HEK293T (cell line): ENCODE measurements around the gene CHMP1A.

Experiments used
- CTCF ChIA-PET: fragments of 350-600 bp; formaldehyde crosslinking; extraction: SDS; loops from one replicate; lab custom pipeline; 2021; ENCODE audit warnings: antibody characterized with exemption, inconsistent platforms; lab: Yijun Ruan, JAX
- POLR2A ChIA-PET: fragments of 350-600 bp; formaldehyde crosslinking; extraction: SDS; loops from one replicate; lab custom pipeline; 2020; ENCODE audit warnings: antibody characterized with exemption, inconsistent platforms; lab: Yijun Ruan, JAX
- DNase-seq: peaks from one replicate; pipeline ENCODE4 v3.0.0; 2012; ENCODE audit warnings: mixed read lengths; ENCODE audit errors: extremely low spot score
- ARNT ChIP-seq: fragments of 450-650 bp; IDR thresholded peaks from 2 replicates; pipeline ENCODE4 v1.6.1; 2017; ENCODE audit warnings: mild to moderate bottlenecking
- BHLHE40 ChIP-seq: fragments of 450-650 bp; IDR thresholded peaks from 2 replicates; pipeline ENCODE4 v1.6.1; 2016; ENCODE audit warnings: mild to moderate bottlenecking, moderate library complexity, borderline replicate concordance
- CTBP1 ChIP-seq: fragments of 450-650 bp; IDR thresholded peaks from 2 replicates; pipeline ENCODE4 v1.6.1; 2016; ENCODE audit warnings: borderline replicate concordance
- ELF4 ChIP-seq: fragments of 450-650 bp; IDR thresholded peaks from 2 replicates; pipeline ENCODE4 v1.6.1; 2017; ENCODE audit warnings: antibody characterized with exemption
- FOXA1 ChIP-seq: fragments of 450-650 bp; IDR thresholded peaks from 2 replicates; pipeline ENCODE4 v1.6.1; 2016; ENCODE audit warnings: mild to moderate bottlenecking
- FOXK2 ChIP-seq: fragments of 450-650 bp; IDR thresholded peaks from 2 replicates; pipeline ENCODE4 v1.6.1; 2016; ENCODE audit warnings: mild to moderate bottlenecking
- FOXM1 ChIP-seq: fragments of 450-650 bp; IDR thresholded peaks from 2 replicates; pipeline ENCODE4 v1.6.1; 2017; ENCODE audit warnings: mild to moderate bottlenecking, borderline replicate concordance
- HDGF ChIP-seq: fragments of 450-650 bp; IDR thresholded peaks from 2 replicates; pipeline ENCODE4 v1.6.1; 2017; ENCODE audit warnings: antibody characterized with exemption, borderline replicate concordance
- L3MBTL2 ChIP-seq: fragments of 450-650 bp; conservative IDR thresholded peaks from 2 replicates; pipeline ENCODE4 v1.6.1; 2016; ENCODE audit warnings: mild to moderate bottlenecking
- LEF1 ChIP-seq: fragments of 450-650 bp; IDR thresholded peaks from 2 replicates; pipeline ENCODE4 v1.6.1; 2017; ENCODE audit warnings: mild to moderate bottlenecking, borderline replicate concordance
- NFRKB ChIP-seq: fragments of 450-650 bp; IDR thresholded peaks from 2 replicates; pipeline ENCODE4 v1.6.1; 2016; ENCODE audit warnings: mild to moderate bottlenecking, moderate library complexity
- PKNOX1 ChIP-seq: fragments of 450-650 bp; IDR thresholded peaks from 2 replicates; pipeline ENCODE4 v1.6.1; 2016
- SP1 ChIP-seq: fragments of 450-650 bp; IDR thresholded peaks from 2 replicates; pipeline ENCODE4 v1.6.1; 2017
- SUZ12 ChIP-seq: fragments of 450-650 bp; IDR thresholded peaks from 2 replicates; pipeline ENCODE4 v1.6.1; 2016; ENCODE audit warnings: mild to moderate bottlenecking
- TARDBP ChIP-seq: fragments of 450-650 bp; IDR thresholded peaks from 2 replicates; pipeline ENCODE4 v1.6.1; 2016
- ZNF384 ChIP-seq: fragments of 450-650 bp; IDR thresholded peaks from 2 replicates; pipeline ENCODE4 v1.6.1; 2016

Gene CHMP1A

GRCh38 chr16:89646906-89647305 lies 10.6 kb downstream of the CHMP1A start:
- no peak for DNase-seq
- ChIA-PET CTCF (no interaction called here), POLR2A (no interaction called here)
- no peak for TF ChIP-seq FOXA1

- POLR2A ChIA-PET, result interaction anchor here (0.9 kb wide), 1 partner anchor 11 kb away, joined by 3 read pairs; the partner anchor contains the start of genes CHMP1A and SPATA33
- CTCF ChIA-PET, result no interaction called here
- TF ChIP-seq TARDBP, result no peak
- no peak for TF ChIP-seq SUZ12
- no peak for TF ChIP-seq FOXA1
- TF ChIP-seq FOXK2, result no peak
- TF ChIP-seq HDGF, result no peak
- TF ChIP-seq ARNT, result no peak
- TF ChIP-seq LEF1, result no peak
- TF ChIP-seq ZNF384, result no peak
- no peak for TF ChIP-seq ELF4
- no peak for TF ChIP-seq FOXM1
- DNase-seq, result no peak
These were observed 11.2 kb downstream of the CHMP1A start for GRCh38 chr16:89646270-89646669.

- CTCF ChIA-PET, result no interaction called here
- no peak for DNase-seq
- POLR2A ChIA-PET, result no interaction called here
- no peak for TF ChIP-seq FOXK2
- no peak for TF ChIP-seq ELF4
- no peak for TF ChIP-seq ZNF384
- TF ChIP-seq L3MBTL2, result no peak
- TF ChIP-seq FOXM1, result no peak
- no peak for TF ChIP-seq BHLHE40
These were observed 12.4 kb downstream of the CHMP1A start for GRCh38 chr16:89645122-89645521.

DNA sequence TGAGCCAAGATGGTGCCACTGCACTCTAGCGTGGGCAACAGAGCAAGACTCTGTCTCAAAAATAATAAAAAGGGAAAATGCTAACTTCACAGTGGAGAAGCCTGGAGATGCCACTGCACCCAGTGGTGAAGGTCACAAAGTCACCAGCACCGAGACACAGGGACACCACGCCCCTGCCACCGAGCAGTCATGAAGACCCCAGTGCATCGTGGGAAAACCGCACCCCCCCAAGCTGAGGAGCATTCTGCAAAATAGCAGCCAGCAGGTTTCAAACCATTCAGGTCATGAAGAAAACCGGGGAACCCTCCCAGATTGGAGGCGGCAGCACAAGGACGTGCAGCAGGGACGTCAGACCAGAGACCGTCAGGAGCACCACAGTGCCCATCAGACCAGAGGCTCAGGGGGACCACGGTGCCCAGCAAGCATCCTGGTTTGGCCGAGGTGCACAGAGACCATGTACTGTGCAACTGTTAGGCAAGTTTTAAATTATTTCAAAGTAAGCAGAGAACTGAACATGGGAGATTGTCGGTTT lies 13.7 kb downstream of the CHMP1A start:
- no peak for DNase-seq

GRCh38 chr16:89642574-89642973 lies 14.9 kb downstream of the CHMP1A start:
- DNase-seq, result no peak
- ChIA-PET POLR2A (no interaction called here), CTCF (no interaction called here)
- no peak for TF ChIP-seq BHLHE40
- TF ChIP-seq L3MBTL2, result no peak

More for the DNA sequence above, 13.7 kb downstream of the CHMP1A start:
- TF ChIP-seq SUZ12 (no peak), NFRKB (no peak), FOXA1 (no peak), PKNOX1 (no peak), ELF4 (no peak), LEF1 (no peak), ZNF384 (no peak), FOXM1 (no peak), HDGF (no peak), ARNT (no peak), TARDBP (no peak), L3MBTL2 (no peak), SP1 (no peak), BHLHE40 (no peak), FOXK2 (no peak), CTBP1 (no peak)
- CTCF ChIA-PET, result no interaction called here
- POLR2A ChIA-PET, result no interaction called here

DNA sequence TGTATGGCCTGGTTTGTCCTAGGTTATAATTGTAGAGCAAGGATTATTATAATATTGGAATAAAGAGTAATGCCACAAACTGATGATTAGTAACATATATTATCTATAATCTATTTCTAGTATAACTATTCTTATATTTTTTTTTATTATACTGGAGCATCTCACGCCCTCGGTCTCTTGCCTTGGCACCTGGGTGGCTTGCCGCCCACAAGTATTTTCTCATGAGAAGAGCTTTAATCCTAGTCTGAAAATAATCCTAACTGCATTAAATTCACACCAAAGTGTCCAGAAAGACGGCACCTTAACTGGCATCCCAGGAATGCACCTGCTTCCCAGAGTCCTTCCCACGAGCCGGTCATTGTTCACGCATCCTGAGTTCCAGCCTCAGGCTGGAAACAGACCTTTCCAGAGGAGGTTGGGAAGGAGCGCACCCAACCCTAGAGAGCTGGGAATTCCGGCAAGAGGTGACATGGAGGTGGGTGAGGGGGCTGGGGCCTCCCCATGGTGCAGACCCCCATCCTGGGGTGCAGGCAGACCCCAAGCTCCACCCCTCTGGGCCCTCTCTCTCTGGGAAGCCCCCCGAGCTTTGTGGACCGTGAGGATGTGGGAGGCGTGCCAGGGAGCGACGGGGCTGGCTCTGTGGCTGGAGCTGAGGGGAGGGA lies 15.9 kb downstream of the CHMP1A start:
- ChIA-PET CTCF (interaction anchor here (0.6 to 1.4 kb wide), 2 partner anchors 27 to 461 kb away, joined by 3 to 8 read pairs; no protein-coding TSS in a partner anchor), POLR2A (interaction anchor here (0.6 kb wide), 1 partner anchor 83 kb away, joined by 3 read pairs; no protein-coding TSS in a partner anchor)
- no peak for DNase-seq
- TF ChIP-seq BHLHE40 (no peak), PKNOX1 (no peak), ZNF384 (no peak), SUZ12 (no peak), FOXK2 (no peak), LEF1 (no peak), L3MBTL2 (no peak), ARNT (no peak), CTBP1 (no peak), FOXM1 (no peak)

GRCh38 chr16:89639385-89639784 lies 18.1 kb downstream of the CHMP1A start:
- ChIA-PET CTCF (no interaction called here), POLR2A (no interaction called here)
- DNase-seq, result no peak
- TF ChIP-seq BHLHE40, result no peak
- no peak for TF ChIP-seq HDGF
- TF ChIP-seq FOXK2, result no peak
- no peak for TF ChIP-seq SP1
- TF ChIP-seq L3MBTL2, result no peak
- no peak for TF ChIP-seq ZNF384
- no peak for TF ChIP-seq PKNOX1
